Right lobe of liver (tissue), 4 donors: ENCODE data around the gene VTN.

Source experiments
- CTCF ChIP-seq, 4 donors: fragments of 200-600 bp in 3 of 4; fragments of 450-650 bp in 1 of 4; IDR thresholded peaks; one replicate each; pipeline versions ENCODE4 v1.5.1 to v1.8.0; 2016 to 2022; ENCODE audit warnings: antibody characterized with exemption in 4 of 4, mild to moderate bottlenecking in 2 of 4
- POLR2A ChIP-seq: fragments of 450-650 bp; IDR thresholded peaks from one replicate; pipeline ENCODE4 v1.6.1; 2017; ENCODE audit warnings: antibody characterized with exemption, mild to moderate bottlenecking
- donor health status: DM: no; HTN: no; CAD: no.
- donor health status: DM: no; HTN: no; CAD: no.
- donor health status: DM: no; HTN: yes; CAD: no.

- TF ChIP-seq CTCF (IDR thresholded peaks at IDR 0.05) = peak; percentile 62 to 97 (median 82)
- TF ChIP-seq POLR2A = no peak
These were observed 46.7 kb upstream of the VTN start for GRCh38 chr17:28416703-28417311.
